DOHH2 (cell line): ENCODE data around the gene SPRR2G.
"Not testable (repeated sequence)": the region's sequence is repeated elsewhere in the genome, so short reads cannot be mapped to it uniquely, and the experiment has no call there.

Source experiments
- H3F3A ChIP-seq: fragments of 200-600 bp; sonication (generic), shearing (Covaris generic); 2 replicates; pipeline ENCODE4 v1.6.0; 2016; ENCODE audit warnings: antibody characterized with exemption, mild to moderate bottlenecking; ENCODE audit not compliant: control insufficient read depth, insufficient read depth
- H3K27ac ChIP-seq: fragments of 200-600 bp; sonication (generic); 2 replicates; pipeline ENCODE4 v1.5.1; 2014; ENCODE audit warnings: low read depth, mild to moderate bottlenecking, low read length, moderate library complexity
- H3K27me3 ChIP-seq: fragments of 200-600 bp; sonication (generic); 2 replicates; pipeline ENCODE4 v1.6.1; 2014; ENCODE audit warnings: mild to moderate bottlenecking, low read length, mixed read lengths; ENCODE audit not compliant: control insufficient read depth
- H3K36me3 ChIP-seq: fragments of 200-600 bp; sonication (generic); 2 replicates; pipeline ENCODE4 v1.6.1; 2014; ENCODE audit warnings: mild to moderate bottlenecking, low read length, moderate library complexity, mixed read lengths; ENCODE audit not compliant: control insufficient read depth
- H3K4me1 ChIP-seq: fragments of 200-600 bp; sonication (generic); 2 replicates; pipeline ENCODE4 v1.6.1; 2014; ENCODE audit warnings: mild to moderate bottlenecking, low read length, mixed read lengths; ENCODE audit not compliant: control insufficient read depth
- H3K4me2 ChIP-seq: fragments of 200-600 bp; sonication (generic); 2 replicates; pipeline ENCODE4 v1.6.0; 2014; ENCODE audit warnings: mild to moderate bottlenecking, low read length, moderate library complexity
- H3K4me3 ChIP-seq: fragments of 200-600 bp; sonication (generic); 2 replicates; pipeline ENCODE4 v1.5.1; 2014; ENCODE audit warnings: mild to moderate bottlenecking, low read length, mixed read lengths
- H3K79me2 ChIP-seq: fragments of 200-600 bp; sonication (generic); 2 replicates; pipeline ENCODE4 v1.6.1; 2014; ENCODE audit warnings: mild to moderate bottlenecking, low read length, mixed read lengths; ENCODE audit not compliant: control insufficient read depth
- H3K9me2 ChIP-seq: fragments of 200-600 bp; sonication (generic); replicated peaks from 2 replicates; pipeline ENCODE4 v1.6.1; 2014; ENCODE audit warnings: mild to moderate bottlenecking, low read length, mixed read lengths; ENCODE audit not compliant: control insufficient read depth
- H3K9me3 ChIP-seq: fragments of 200-600 bp; sonication (generic); 2 replicates; pipeline ENCODE4 v1.6.1; 2014; ENCODE audit warnings: antibody characterized with exemption, low read length, mixed read lengths; ENCODE audit not compliant: control insufficient read depth, insufficient read depth
- H4K20me1 ChIP-seq: fragments of 200-600 bp; sonication (generic); 2 replicates; pipeline ENCODE4 v1.6.0; 2014; ENCODE audit warnings: low read depth, mild to moderate bottlenecking, antibody characterized with exemption, low read length, moderate library complexity; ENCODE audit not compliant: control insufficient read depth, insufficient read depth
- EZH2phosphoT487 ChIP-seq: fragments of 200-600 bp; sonication (generic); IDR thresholded peaks from 2 replicates; pipeline ENCODE4 v1.6.1; 2017; ENCODE audit warnings: borderline replicate concordance, mild to moderate bottlenecking, antibody characterized with exemption, low read length, moderate library complexity, mixed read lengths
- TF ChIP-seq, protein P1 (sequence below): fragments of 200-600 bp; sonication (generic); IDR thresholded peaks from one replicate; pipeline ENCODE4 v1.5.1; 2014; ENCODE audit warnings: antibody characterized with exemption, mild to moderate bottlenecking, low read depth, low read length; ENCODE audit not compliant: poor library complexity, severe bottlenecking

The SPRR2G gene

DNA sequence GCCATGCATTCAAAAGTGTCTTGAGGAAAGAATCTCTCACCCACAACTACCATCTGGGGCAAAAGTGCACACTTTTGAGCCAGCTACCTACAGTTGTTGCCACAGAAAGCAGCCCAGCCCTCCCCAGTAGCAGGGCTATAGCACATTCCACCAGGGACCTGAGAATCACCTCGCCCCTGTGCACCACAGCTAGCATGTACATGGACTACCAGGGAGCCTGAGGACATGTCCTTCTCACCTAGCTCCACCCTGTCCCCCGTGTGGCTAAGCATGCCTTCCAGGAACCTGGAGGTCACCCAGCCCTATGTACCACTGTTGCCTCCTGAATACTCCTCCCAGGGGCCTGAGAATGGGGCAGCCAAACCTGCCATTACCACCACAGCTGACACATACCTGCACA lies 16.9 kb downstream of the SPRR2G start:
- Histone ChIP-seq H3K79me2 (no peaks in the 10 kb centered on the region), H3K4me2 (no peak overlapping the region), H3K27ac (no peak overlapping the region), H3F3A (no peaks in the 10 kb centered on the region), H3K36me3 (no peaks in the 10 kb centered on the region), H3K9me2 (no peaks in the 10 kb centered on the region), H3K9me3 (no peaks in the 10 kb centered on the region), H4K20me1 (no peaks in the 10 kb centered on the region), H3K4me1 (no peaks in the 10 kb centered on the region), H3K27me3 (no peaks in the 10 kb centered on the region), H3K4me3 (no peak overlapping the region)
- no peak for TF ChIP-seq EZH2phosphoT487
- TF ChIP-seq, protein P1, sequence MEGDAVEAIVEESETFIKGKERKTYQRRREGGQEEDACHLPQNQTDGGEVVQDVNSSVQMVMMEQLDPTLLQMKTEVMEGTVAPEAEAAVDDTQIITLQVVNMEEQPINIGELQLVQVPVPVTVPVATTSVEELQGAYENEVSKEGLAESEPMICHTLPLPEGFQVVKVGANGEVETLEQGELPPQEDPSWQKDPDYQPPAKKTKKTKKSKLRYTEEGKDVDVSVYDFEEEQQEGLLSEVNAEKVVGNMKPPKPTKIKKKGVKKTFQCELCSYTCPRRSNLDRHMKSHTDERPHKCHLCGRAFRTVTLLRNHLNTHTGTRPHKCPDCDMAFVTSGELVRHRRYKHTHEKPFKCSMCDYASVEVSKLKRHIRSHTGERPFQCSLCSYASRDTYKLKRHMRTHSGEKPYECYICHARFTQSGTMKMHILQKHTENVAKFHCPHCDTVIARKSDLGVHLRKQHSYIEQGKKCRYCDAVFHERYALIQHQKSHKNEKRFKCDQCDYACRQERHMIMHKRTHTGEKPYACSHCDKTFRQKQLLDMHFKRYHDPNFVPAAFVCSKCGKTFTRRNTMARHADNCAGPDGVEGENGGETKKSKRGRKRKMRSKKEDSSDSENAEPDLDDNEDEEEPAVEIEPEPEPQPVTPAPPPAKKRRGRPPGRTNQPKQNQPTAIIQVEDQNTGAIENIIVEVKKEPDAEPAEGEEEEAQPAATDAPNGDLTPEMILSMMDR: no peak

DNA sequence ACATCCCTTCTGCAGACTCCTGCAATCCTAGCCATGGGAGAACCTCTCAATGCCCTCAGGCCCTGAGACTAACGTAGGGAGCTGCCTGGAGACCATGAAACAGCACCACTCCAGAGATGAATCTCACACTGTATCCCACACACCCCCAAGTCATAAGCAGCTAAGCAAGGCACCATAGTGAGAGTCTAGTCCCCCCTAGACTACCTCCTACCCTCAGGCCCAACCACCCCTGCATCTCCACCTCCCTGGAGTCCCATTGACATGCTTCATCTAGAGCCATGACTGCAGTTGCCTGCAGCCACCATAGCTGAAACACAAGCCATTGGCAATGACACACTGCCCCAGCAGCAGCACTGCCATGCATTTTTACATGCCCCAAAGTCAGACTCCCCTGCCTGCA lies 17.4 kb downstream of the SPRR2G start:
- TF ChIP-seq EZH2phosphoT487: no peak
- TF ChIP-seq, protein P1: no peak
- Histone ChIP-seq H3K79me2 (no peaks in the 10 kb centered on the region), H3K4me1 (no peaks in the 10 kb centered on the region), H3F3A (no peaks in the 10 kb centered on the region), H3K9me2 (no peaks in the 10 kb centered on the region), H4K20me1 (no peaks in the 10 kb centered on the region), H3K9me3 (no peaks in the 10 kb centered on the region), H3K27me3 (no peaks in the 10 kb centered on the region), H3K4me2 (no peak overlapping the region), H3K27ac (no peak overlapping the region), H3K36me3 (no peaks in the 10 kb centered on the region), H3K4me3 (no peak overlapping the region)

DNA sequence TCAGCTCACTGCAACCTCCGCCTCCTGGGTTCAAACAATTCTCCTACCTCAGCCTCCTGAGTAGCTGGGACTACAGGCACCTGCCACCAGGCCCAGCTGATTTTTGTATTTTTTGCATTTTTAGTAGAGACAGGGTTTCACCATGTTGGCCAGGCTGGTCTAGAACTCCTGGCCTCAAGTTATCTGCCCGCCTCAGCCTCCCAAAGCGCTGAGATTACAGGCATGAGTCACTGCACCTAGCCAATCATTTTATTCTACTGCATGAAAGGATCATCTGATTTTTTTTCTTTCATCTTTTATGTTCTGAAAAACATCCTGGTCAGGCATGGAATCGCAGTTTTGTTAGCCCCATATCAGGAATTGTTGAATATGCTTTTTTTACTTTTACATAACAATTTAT lies 22.0 kb downstream of the SPRR2G start:
- H3K36me3 ChIP-seq, H3K27ac ChIP-seq, H4K20me1 ChIP-seq, H3K4me1 ChIP-seq, H3K27me3 ChIP-seq, H3K4me3 ChIP-seq, H3K9me3 ChIP-seq, H3K4me2 ChIP-seq, H3F3A ChIP-seq, H3K9me2 ChIP-seq, H3K79me2 ChIP-seq: not testable (repeated sequence)

DNA sequence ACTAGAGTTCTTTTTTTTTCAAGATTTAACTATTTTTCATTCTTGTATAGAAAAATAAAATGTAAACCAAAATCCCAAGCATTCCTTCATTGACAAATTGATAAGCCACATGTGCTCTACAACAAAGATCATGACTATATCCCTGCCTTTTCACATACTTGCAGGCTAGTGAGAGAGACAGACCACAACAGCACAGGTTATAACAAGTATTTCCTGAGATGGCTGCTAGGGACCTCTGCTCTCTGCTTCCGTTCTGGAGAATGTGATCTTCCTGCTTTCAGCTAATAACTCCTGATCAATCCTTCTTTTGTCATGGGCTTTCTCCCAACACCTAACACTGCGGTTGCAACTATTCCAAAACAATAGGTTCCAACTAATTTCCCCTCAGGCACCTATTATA lies 23.4 kb downstream of the SPRR2G start:
- no peak overlapping the region for H3K27ac ChIP-seq
- H3K9me3 ChIP-seq: no peaks in the 10 kb centered on the region
- TF ChIP-seq EZH2phosphoT487: no peak
- TF ChIP-seq, protein P1: no peak
- H3K9me2 ChIP-seq: no peaks in the 10 kb centered on the region
- H3K4me1 ChIP-seq: no peaks in the 10 kb centered on the region
- H3F3A ChIP-seq: no peaks in the 10 kb centered on the region
- no peaks in the 10 kb centered on the region for H3K27me3 ChIP-seq
- no peak overlapping the region for H3K4me3 ChIP-seq
- H4K20me1 ChIP-seq: no peaks in the 10 kb centered on the region
- no peak overlapping the region for H3K4me2 ChIP-seq
- no peaks in the 10 kb centered on the region for H3K79me2 ChIP-seq
- no peaks in the 10 kb centered on the region for H3K36me3 ChIP-seq
